K562 (cell line): Measurements from ENCODE around the gene LTN1. TPM values are rescaled to one million over a fixed set of nuclear protein-coding genes. Genes with fewer than 3 reads are reported as not detected.

Experiments
- ARID1B ChIP-seq: fragments of 450-650 bp; IDR thresholded peaks from 2 replicates; pipeline ENCODE4 v1.6.1; 2016; ENCODE audit warnings: antibody characterized with exemption, mild to moderate bottlenecking, inconsistent platforms
- ATF4 ChIP-seq: fragments of 450-650 bp; formaldehyde crosslinking; IDR thresholded peaks from 2 replicates; pipeline ENCODE4 v1.4.0; 2022; ENCODE audit warnings: mild to moderate bottlenecking, moderate library complexity
- CBFB ChIP-seq: sonication (generic); formaldehyde crosslinking; IDR thresholded peaks from 2 replicates; pipeline ENCODE4 v1.4.0; 2020; ENCODE audit warnings: mild to moderate bottlenecking, missing genetic modification reagents
- CBX3 ChIP-seq, 2 experiments: IDR thresholded peaks; 1 replicate in 1 of 2; 2 replicates in 1 of 2; pipeline ENCODE4 v1.6.1; 2012; ENCODE audit warnings: inconsistent platforms in 2 of 2, low read length in 2 of 2, borderline replicate concordance in 1 of 2, control low read depth in 1 of 2
- CCNT2 ChIP-seq: IDR thresholded peaks from 2 replicates; pipeline ENCODE4 v1.6.1; 2011; ENCODE audit warnings: borderline replicate concordance, low read depth, mild to moderate bottlenecking, moderate library complexity, mixed read lengths, low read length; ENCODE audit not compliant: insufficient read length; ENCODE audit errors: extremely low read depth
- CREB5 ChIP-seq: fragments of 250-450 bp; sonication (Bioruptor Pico); IDR thresholded peaks from 2 replicates; pipeline ENCODE4 v1.5.0; 2020; ENCODE audit warnings: mild to moderate bottlenecking
- DIDO1 ChIP-seq: fragments of 450-650 bp; IDR thresholded peaks from 2 replicates; pipeline ENCODE4 v1.6.1; 2016; ENCODE audit warnings: low read depth, missing biosample characterization, missing genetic modification characterization
- E2F4 ChIP-seq: sonication (generic); formaldehyde crosslinking; IDR thresholded peaks from 2 replicates; pipeline ENCODE4 v1.8.0; 2022; ENCODE audit warnings: mild to moderate bottlenecking, low read depth, missing genetic modification reagents
- EGR1 ChIP-seq: fragments of 450-650 bp; conservative IDR thresholded peaks from 2 replicates; pipeline ENCODE4 v1.6.1; 2017; ENCODE audit warnings: mild to moderate bottlenecking
- HDAC8 ChIP-seq: fragments of 450-650 bp; IDR thresholded peaks from 2 replicates; pipeline ENCODE4 v1.6.1; 2016; ENCODE audit warnings: mild to moderate bottlenecking, missing genetic modification characterization, moderate library complexity, missing compliant biosample characterization
- NR2C1 ChIP-seq, 2 experiments: fragments of 450-650 bp; IDR thresholded peaks; 2 replicates each; pipeline ENCODE4 v1.6.1; 2017; ENCODE audit warnings: mild to moderate bottlenecking in 2 of 2, antibody characterized with exemption in 1 of 2, inconsistent platforms in 1 of 2, missing compliant biosample characterization in 1 of 2, missing genetic modification characterization in 1 of 2
- RBM25 ChIP-seq: fragments of 200-400 bp; formaldehyde crosslinking; IDR thresholded peaks from 2 replicates; pipeline ENCODE4 v1.6.1; 2018; ENCODE audit warnings: low read length, low read depth, moderate library complexity; ENCODE audit not compliant: severe bottlenecking
- SREBF1 ChIP-seq: fragments of 150-350 bp; IDR thresholded peaks from 2 replicates; pipeline ENCODE4 v1.6.1; 2014; ENCODE audit warnings: antibody characterized with exemption, low read depth, low read length, borderline replicate concordance
- SUPT5H ChIP-seq: fragments of 450-650 bp; IDR thresholded peaks from 2 replicates; pipeline ENCODE4 v1.6.1; 2016
- ZNF24 ChIP-seq: fragments of 450-650 bp; IDR thresholded peaks from 2 replicates; pipeline ENCODE4 v1.6.1; 2016
- ZNF280A ChIP-seq: fragments of 450-650 bp; IDR thresholded peaks from 2 replicates; pipeline ENCODE4 v1.6.1; 2018; ENCODE audit warnings: mild to moderate bottlenecking, low read depth; ENCODE audit not compliant: partially characterized antibody
- ZNF3 ChIP-seq: fragments of 250-450 bp; sonication (Bioruptor Pico); IDR thresholded peaks from 2 replicates; pipeline ENCODE4 v1.5.0; 2021; ENCODE audit warnings: mild to moderate bottlenecking, moderate library complexity
- ZNF436 ChIP-seq: fragments of 250-450, 450-650 bp; sonication (Bioruptor Pico); formaldehyde crosslinking; IDR thresholded peaks from 2 replicates; pipeline ENCODE4 v1.7.0; 2020; ENCODE audit warnings: mild to moderate bottlenecking
- ZNF644 ChIP-seq: fragments of 200-800 bp; sonication (Bioruptor generic); IDR thresholded peaks from 2 replicates; pipeline ENCODE4 v1.6.1; 2016; ENCODE audit warnings: low read depth, missing genetic modification characterization, missing compliant biosample characterization
- ZNF740 ChIP-seq, 3 experiments: fragments of 200-800 bp in 1 of 3; sonication (Bioruptor generic) in 1 of 3; sonication (generic) in 1 of 3; formaldehyde crosslinking in 1 of 3; IDR thresholded peaks; 2 replicates each; pipeline versions ENCODE4 v1.6.1 to v1.8.0; 2016 to 2022; ENCODE audit warnings: mild to moderate bottlenecking in 2 of 3, missing compliant biosample characterization in 2 of 3, missing genetic modification characterization in 2 of 3, missing genetic modification reagents in 1 of 3
- polyA plus RNA-seq, 8 experiments: library from polyadenylated mRNA; depleted of rRNA in 4 of 8; stranded (reverse) in 5 of 8; unstranded in 3 of 8; fragments of >200 nt; fragmentation: Nextera tagmentation in 2 of 8; fragmentation: Illumina TruSeq in 1 of 8; extraction: Ambion mirVana in 2 of 8; extraction: Trizol in 1 of 8; gene quantifications; 2 replicates each; pipeline versions ENCODE4 v1.2.1 to v1.2.3, GENCODE V29; 2011 to 2014; ENCODE audit warnings: inconsistent platforms in 1 of 8, missing spikeins in 1 of 8
- total RNA-seq, 7 experiments: library from RNA; depleted of rRNA in 6 of 7; stranded (reverse); fragments of >200 nt in 6 of 7; fragmentation: Illumina TruSeq in 2 of 7; extraction: Trizol in 2 of 7; gene quantifications; 2 replicates each; pipeline versions ENCODE4 v1.2.1 to v1.2.3, GENCODE V29; 2011 to 2021; ENCODE audit warnings: low replicate concordance in 1 of 7

LTN1 gene
- total and polyA plus RNA-seq, 9 of the 15 experiments (the other 6 are each of a cell fraction or from before 2014, with no cell fraction given), result 15.7 to 49.6 (median 28.7) TPM

GRCh38 chr21:28992526-28993292 lies at the start of gene LTN1 (continued):
- peak in 1 of 2 experiments; percentile 74; a peak in 1 of 3 replicates for TF ChIP-seq CBX3 (IDR thresholded peaks at IDR 0.05; ENCODE audit: borderline replicate concordance in 1 of 2, low read length in 2 of 2)
- no peak for TF ChIP-seq HDAC8 (tag)
- TF ChIP-seq CCNT2, result peak; percentile 51
- TF ChIP-seq ATF4 (CRISPR knock-in tag), result peak; percentile 90
- TF ChIP-seq ARID1B, result peak; percentile 6; the same call in 1 of the 2 replicates
- TF ChIP-seq DIDO1, result peak; percentile 93
- 0 out of 2 replicates have a peak, but pooled peaks have one; percentile 71 for TF ChIP-seq ZNF644 (tag)
- TF ChIP-seq CBFB (CRISPR knock-in tag), result peak; percentile 33; the same call in 1 of the 2 replicates
- 0 out of 2 replicates have a peak, but pooled peaks have one; percentile 76 for TF ChIP-seq CREB5 (CRISPR knock-in tag)
- TF ChIP-seq EGR1, result peak; percentile 65
- TF ChIP-seq E2F4 (CRISPR knock-in tag), result peak; percentile 95
- TF ChIP-seq ZNF280A, result no peak
- peak; percentile 91 for TF ChIP-seq NR2C1 (IDR thresholded peaks at IDR 0.05)
- TF ChIP-seq NR2C1 (tag; IDR thresholded peaks at IDR 0.05), result peak; percentile 89
- TF ChIP-seq ZNF436 (CRISPR knock-in tag), result 0 out of 2 replicates have a peak, but pooled peaks have one; percentile 24
- peak; percentile 95 for TF ChIP-seq SUPT5H
- TF ChIP-seq RBM25, result peak; percentile 89
- no peak; the same call in 1 of the 2 replicates for TF ChIP-seq ZNF24
- TF ChIP-seq ZNF3 (CRISPR knock-in tag), result no peak
- no peak for TF ChIP-seq ZNF740 (CRISPR knock-in tag; IDR thresholded peaks at IDR 0.05)
- TF ChIP-seq ZNF740 (tag; IDR thresholded peaks at IDR 0.05), result 0 out of 4 replicates have a peak, but pooled peaks of 1 of the 2 experiments have one; percentile 18
- no peak for TF ChIP-seq SREBF1
